ENCODE data around the gene MLLT3.

MLLT3 gene

GRCh38 chr9:20505574-20505973 is 116.7 kb downstream of the MLLT3 start:
- H3K4me1 ChIP-seq (ENCODE audit: insufficient read depth, low read length): peaks cover 4% of the 10 kb centered on the region; the same call in 1 of the 2 replicates
- no peak overlapping the region for H3K27ac ChIP-seq (ENCODE audit: low read length)
- no peak overlapping the region for H3K4me3 ChIP-seq (ENCODE audit: low read length)

GRCh38 chr9:20504930-20505329 is 117.4 kb downstream of the MLLT3 start:
- Histone ChIP-seq H3K36me3 (ENCODE audit: insufficient read depth, low read depth, low read length) (no peaks in the 10 kb centered on the region), H3K4me3 (ENCODE audit: low read length) (no peak overlapping the region), H3K27ac (ENCODE audit: low read length) (no peak overlapping the region), H3K9me3 (ENCODE audit: insufficient read depth, low read depth, low read length) (no peaks in the 10 kb centered on the region), H3K27me3 (ENCODE audit: insufficient read depth, low read length) (no peaks in the 10 kb centered on the region), H3K4me1 (ENCODE audit: insufficient read depth, low read length) (peaks cover 4% of the 10 kb centered on the region; the same call in 1 of the 2 replicates), H3K9ac (ENCODE audit: low read depth, low read length) (no peak overlapping the region)

More at GRCh38 chr9:20505574-20505973, 116.7 kb downstream of the MLLT3 start:
- no peaks in the 10 kb centered on the region for H3K27me3 ChIP-seq (ENCODE audit: insufficient read depth, low read length)
- H3K9ac ChIP-seq (ENCODE audit: low read depth, low read length): no peak overlapping the region
- H3K9me3 ChIP-seq (ENCODE audit: insufficient read depth, low read depth, low read length): no peaks in the 10 kb centered on the region
- no peaks in the 10 kb centered on the region for H3K36me3 ChIP-seq (ENCODE audit: insufficient read depth, low read depth, low read length)

GRCh38 chr9:20500101-20500500 is 122.2 kb downstream of the MLLT3 start:
- Histone ChIP-seq H3K36me3 (ENCODE audit: insufficient read depth, low read depth, low read length) (no peaks in the 10 kb centered on the region), H3K4me3 (ENCODE audit: low read length) (no peak overlapping the region), H3K9me3 (ENCODE audit: insufficient read depth, low read depth, low read length) (no peaks in the 10 kb centered on the region), H3K27ac (ENCODE audit: low read length) (no peak overlapping the region), H3K4me1 (ENCODE audit: insufficient read depth, low read length) (0 out of 2 replicates have a peak, but pooled peaks cover 3% of the 10 kb centered on the region), H3K9ac (ENCODE audit: low read depth, low read length) (no peak overlapping the region), H3K27me3 (ENCODE audit: insufficient read depth, low read length) (no peaks in the 10 kb centered on the region)

GRCh38 chr9:20499013-20499412 is 123.3 kb downstream of the MLLT3 start:
- Histone ChIP-seq H3K36me3 (ENCODE audit: insufficient read depth, low read depth, low read length) (no peaks in the 10 kb centered on the region), H3K27ac (ENCODE audit: low read length) (no peak overlapping the region), H3K27me3 (ENCODE audit: insufficient read depth, low read length) (no peaks in the 10 kb centered on the region), H3K9ac (ENCODE audit: low read depth, low read length) (no peak overlapping the region), H3K4me1 (ENCODE audit: insufficient read depth, low read length) (0 out of 2 replicates have a peak, but pooled peaks cover 5% of the 10 kb centered on the region), H3K9me3 (ENCODE audit: insufficient read depth, low read depth, low read length) (no peaks in the 10 kb centered on the region), H3K4me3 (ENCODE audit: low read length) (no peak overlapping the region)

- H3K36me3 ChIP-seq (ENCODE audit: insufficient read depth, low read depth, low read length): no peaks in the 10 kb centered on the region
- no peak overlapping the region for H3K4me3 ChIP-seq (ENCODE audit: low read length)
- no peaks in the 10 kb centered on the region for H3K9me3 ChIP-seq (ENCODE audit: insufficient read depth, low read depth, low read length)
- H3K27ac ChIP-seq (ENCODE audit: low read length): no peak overlapping the region
- no peaks in the 10 kb centered on the region for H3K27me3 ChIP-seq (ENCODE audit: insufficient read depth, low read length)
- H3K4me1 ChIP-seq (ENCODE audit: insufficient read depth, low read length): 0 out of 2 replicates have a peak, but pooled peaks cover 5% of the 10 kb centered on the region
- H3K9ac ChIP-seq (ENCODE audit: low read depth, low read length): no peak overlapping the region
Measured at GRCh38 chr9:20496328-20496727, 126.0 kb downstream of the MLLT3 start.

- Histone ChIP-seq H3K36me3 (ENCODE audit: insufficient read depth, low read depth, low read length) (no peaks in the 10 kb centered on the region), H3K9me3 (ENCODE audit: insufficient read depth, low read depth, low read length) (no peaks in the 10 kb centered on the region), H3K4me3 (ENCODE audit: low read length) (no peak overlapping the region), H3K27me3 (ENCODE audit: insufficient read depth, low read length) (no peaks in the 10 kb centered on the region), H3K27ac (ENCODE audit: low read length) (no peak overlapping the region), H3K4me1 (ENCODE audit: insufficient read depth, low read length) (0 out of 2 replicates have a peak, but pooled peaks cover 5% of the 10 kb centered on the region), H3K9ac (ENCODE audit: low read depth, low read length) (no peak overlapping the region)
Measured at GRCh38 chr9:20495098-20495497, 127.2 kb downstream of the MLLT3 start.

- Histone ChIP-seq H3K27ac (ENCODE audit: low read length) (no peak overlapping the region), H3K9me3 (ENCODE audit: insufficient read depth, low read depth, low read length) (no peaks in the 10 kb centered on the region), H3K36me3 (ENCODE audit: insufficient read depth, low read depth, low read length) (no peaks in the 10 kb centered on the region), H3K27me3 (ENCODE audit: insufficient read depth, low read length) (no peaks in the 10 kb centered on the region), H3K9ac (ENCODE audit: low read depth, low read length) (no peak overlapping the region), H3K4me3 (ENCODE audit: low read length) (no peak overlapping the region), H3K4me1 (ENCODE audit: insufficient read depth, low read length) (0 out of 2 replicates have a peak, but pooled peaks cover 5% of the 10 kb centered on the region)
Measured at GRCh38 chr9:20494035-20494434, 128.3 kb downstream of the MLLT3 start.

- no peaks in the 10 kb centered on the region for H3K27me3 ChIP-seq (ENCODE audit: insufficient read depth, low read length)
- H3K4me1 ChIP-seq (ENCODE audit: insufficient read depth, low read length): 0 out of 2 replicates have a peak, but pooled peaks cover 5% of the 10 kb centered on the region
- no peaks in the 10 kb centered on the region for H3K9me3 ChIP-seq (ENCODE audit: insufficient read depth, low read depth, low read length)
- H3K4me3 ChIP-seq (ENCODE audit: low read length): no peak overlapping the region
- no peak overlapping the region for H3K9ac ChIP-seq (ENCODE audit: low read depth, low read length)
- H3K36me3 ChIP-seq (ENCODE audit: insufficient read depth, low read depth, low read length): no peaks in the 10 kb centered on the region
- no peak overlapping the region for H3K27ac ChIP-seq (ENCODE audit: low read length)
Measured at GRCh38 chr9:20492772-20493171, 129.5 kb downstream of the MLLT3 start.

GRCh38 chr9:20491612-20492011 is 130.7 kb downstream of the MLLT3 start:
- Histone ChIP-seq H3K27me3 (ENCODE audit: insufficient read depth, low read length) (no peaks in the 10 kb centered on the region), H3K9me3 (ENCODE audit: insufficient read depth, low read depth, low read length) (no peaks in the 10 kb centered on the region), H3K4me1 (ENCODE audit: insufficient read depth, low read length) (0 out of 2 replicates have a peak, but pooled peaks cover 5% of the 10 kb centered on the region), H3K27ac (ENCODE audit: low read length) (no peak overlapping the region), H3K4me3 (ENCODE audit: low read length) (no peak overlapping the region), H3K36me3 (ENCODE audit: insufficient read depth, low read depth, low read length) (no peaks in the 10 kb centered on the region), H3K9ac (ENCODE audit: low read depth, low read length) (no peak overlapping the region)

GRCh38 chr9:20490246-20490834 is 132.0 kb downstream of the MLLT3 start:
- H3K27me3 ChIP-seq (ENCODE audit: insufficient read depth, low read length): no peaks in the 10 kb centered on the region
- H3K4me1 ChIP-seq (ENCODE audit: insufficient read depth, low read length): 0 out of 2 replicates have a peak, but pooled peaks cover 4% of the 10 kb centered on the region
- H3K4me3 ChIP-seq (ENCODE audit: low read length): no peak overlapping the region
- H3K27ac ChIP-seq (ENCODE audit: low read length): no peak overlapping the region
- H3K9ac ChIP-seq (ENCODE audit: low read depth, low read length): no peak overlapping the region
- H3K9me3 ChIP-seq (ENCODE audit: insufficient read depth, low read depth, low read length): no peaks in the 10 kb centered on the region
- no peaks in the 10 kb centered on the region for H3K36me3 ChIP-seq (ENCODE audit: insufficient read depth, low read depth, low read length)

- Histone ChIP-seq H3K4me1 (ENCODE audit: insufficient read depth, low read length) (no peaks in the 10 kb centered on the region), H3K9ac (ENCODE audit: low read depth, low read length) (no peak overlapping the region), H3K27ac (ENCODE audit: low read length) (no peak overlapping the region), H3K9me3 (ENCODE audit: insufficient read depth, low read depth, low read length) (no peaks in the 10 kb centered on the region), H3K4me3 (ENCODE audit: low read length) (no peak overlapping the region), H3K36me3 (ENCODE audit: insufficient read depth, low read depth, low read length) (no peaks in the 10 kb centered on the region), H3K27me3 (ENCODE audit: insufficient read depth, low read length) (no peaks in the 10 kb centered on the region)
Measured at GRCh38 chr9:20488691-20489090, 133.6 kb downstream of the MLLT3 start.

- H3K27me3 ChIP-seq (ENCODE audit: insufficient read depth, low read length): no peaks in the 10 kb centered on the region
- H3K4me1 ChIP-seq (ENCODE audit: insufficient read depth, low read length): no peaks in the 10 kb centered on the region
- no peak overlapping the region for H3K9ac ChIP-seq (ENCODE audit: low read depth, low read length)
- no peak overlapping the region for H3K27ac ChIP-seq (ENCODE audit: low read length)
- H3K9me3 ChIP-seq (ENCODE audit: insufficient read depth, low read depth, low read length): no peaks in the 10 kb centered on the region
- H3K36me3 ChIP-seq (ENCODE audit: insufficient read depth, low read depth, low read length): no peaks in the 10 kb centered on the region
- H3K4me3 ChIP-seq (ENCODE audit: low read length): no peak overlapping the region
Measured at GRCh38 chr9:20486552-20486951, 135.7 kb downstream of the MLLT3 start.
